GM23248 (cell line): Measurements from ENCODE around the gene NFKBIL1.

Source experiments
- EZH2 ChIP-seq: fragments of 200-600 bp; sonication (generic); IDR thresholded peaks from 2 replicates; pipeline ENCODE4 v1.6.1; 2018; ENCODE audit warnings: antibody characterized with exemption, mild to moderate bottlenecking; ENCODE audit not compliant: insufficient read depth, poor library complexity, severe bottlenecking
- EZH2phosphoT487 ChIP-seq: fragments of 200-600 bp; sonication (generic); IDR thresholded peaks from 2 replicates; pipeline ENCODE4 v1.6.1; 2018; ENCODE audit warnings: antibody characterized with exemption, moderate library complexity, mild to moderate bottlenecking, low read depth; ENCODE audit not compliant: insufficient read depth

- TF ChIP-seq EZH2phosphoT487, result no peak
- no peak for TF ChIP-seq EZH2
Observed at GRCh38 chr6:31607317-31607716, 59.9 kb downstream of the NFKBIL1 start.
